SU-DHL-6 (cell line): ENCODE results near the gene RELN.

Experiments used
- H2AFZ ChIP-seq: fragments of 200-600 bp; sonication (generic); 2 replicates; pipeline ENCODE4 v1.6.1; 2014; ENCODE audit warnings: low read depth, mild to moderate bottlenecking, moderate library complexity, mixed read lengths, antibody characterized with exemption, low read length; ENCODE audit not compliant: severe bottlenecking
- H3F3A ChIP-seq: fragments of 200-600 bp; shearing (Covaris generic); 2 replicates; pipeline ENCODE4 v1.6.0; 2016; ENCODE audit warnings: antibody characterized with exemption, mild to moderate bottlenecking; ENCODE audit not compliant: insufficient read depth
- H3K27ac ChIP-seq: fragments of 200-600 bp; sonication (generic); 2 replicates; pipeline ENCODE4 v1.5.1; 2016; ENCODE audit warnings: low read depth, mild to moderate bottlenecking, low read length, moderate library complexity, mixed read lengths
- H3K27me3 ChIP-seq: fragments of 200-600 bp; sonication (generic), shearing (Covaris generic); 2 replicates; pipeline ENCODE4 v1.6.0; 2014; ENCODE audit warnings: mild to moderate bottlenecking, low read length
- H3K36me3 ChIP-seq: fragments of 200-600 bp; sonication (generic); 2 replicates; pipeline ENCODE4 v1.6.1; 2014; ENCODE audit warnings: mild to moderate bottlenecking, low read length, mixed read lengths
- H3K4me2 ChIP-seq: fragments of 300-600, 200-600 bp; shearing (Covaris generic), sonication (generic); 2 replicates; pipeline ENCODE4 v1.6.0; 2014; ENCODE audit warnings: low read length, low read depth, mild to moderate bottlenecking; ENCODE audit not compliant: poor library complexity, severe bottlenecking
- H3K4me3 ChIP-seq: fragments of 200-600 bp; sonication (generic); 2 replicates; pipeline ENCODE4 v1.5.1; 2014; ENCODE audit warnings: antibody characterized with exemption, low read length, mild to moderate bottlenecking, mixed read lengths; ENCODE audit not compliant: insufficient read depth, poor library complexity, severe bottlenecking
- H3K79me2 ChIP-seq: fragments of 200-600 bp; sonication (generic); 2 replicates; pipeline ENCODE4 v1.6.1; 2014; ENCODE audit warnings: mild to moderate bottlenecking, low read length, moderate library complexity; ENCODE audit not compliant: insufficient read depth
- H3K9ac ChIP-seq: fragments of 200-600 bp; sonication (generic); 2 replicates; pipeline ENCODE4 v1.7.0; 2014; ENCODE audit warnings: mild to moderate bottlenecking, low read length
- H3K9me2 ChIP-seq: fragments of 200-600 bp; sonication (generic); replicated peaks from 2 replicates; pipeline ENCODE4 v1.6.1; 2014; ENCODE audit warnings: low read length; ENCODE audit not compliant: insufficient read depth
- H3K9me3 ChIP-seq: fragments of 200-600 bp; sonication (generic); 2 replicates; pipeline ENCODE4 v1.6.1; 2014; ENCODE audit warnings: low read length, mixed read lengths; ENCODE audit not compliant: insufficient read depth
- H4K20me1 ChIP-seq: fragments of 200-600 bp; sonication (generic); 2 replicates; pipeline ENCODE4 v1.6.1; 2014; ENCODE audit warnings: low read depth, mild to moderate bottlenecking, antibody characterized with exemption, low read length, moderate library complexity, mixed read lengths
- CTCF ChIP-seq: fragments of 200-600 bp; sonication (generic); IDR thresholded peaks from one replicate; pipeline ENCODE4 v1.5.1; 2017; ENCODE audit warnings: antibody characterized with exemption, mild to moderate bottlenecking, low read length, moderate library complexity; ENCODE audit not compliant: insufficient read depth, poor library complexity, severe bottlenecking
- EZH2phosphoT487 ChIP-seq: fragments of 200-600 bp; sonication (generic), shearing (Covaris generic); conservative IDR thresholded peaks from 2 replicates; pipeline ENCODE4 v1.6.1; 2018; ENCODE audit warnings: mild to moderate bottlenecking, antibody characterized with exemption, low read length, moderate library complexity, mixed read lengths

RELN gene

GRCh38 chr7:103996017-103996551 lies 6.6 kb upstream of the RELN start:
- Histone ChIP-seq H3K9me3 (no peaks in the 10 kb centered on the region), H3K27ac (no peak overlapping the region), H3K9ac (no peak overlapping the region), H3F3A (no peaks in the 10 kb centered on the region), H3K9me2 (no peaks in the 10 kb centered on the region), H3K4me3 (no peak overlapping the region), H3K4me2 (no peak overlapping the region), H4K20me1 (no peaks in the 10 kb centered on the region), H2AFZ (no peak overlapping the region), H3K79me2 (no peaks in the 10 kb centered on the region), H3K27me3 (no peaks in the 10 kb centered on the region), H3K36me3 (no peaks in the 10 kb centered on the region)
- TF ChIP-seq CTCF (no peak), EZH2phosphoT487 (no peak)

- no peak for TF ChIP-seq EZH2phosphoT487
- no peak for TF ChIP-seq CTCF
- Histone ChIP-seq H4K20me1 (no peaks in the 10 kb centered on the region), H3K4me2 (no peak overlapping the region), H3F3A (no peaks in the 10 kb centered on the region), H2AFZ (no peak overlapping the region), H3K9me2 (no peaks in the 10 kb centered on the region), H3K4me3 (no peak overlapping the region), H3K9me3 (no peaks in the 10 kb centered on the region), H3K36me3 (no peaks in the 10 kb centered on the region), H3K27ac (no peak overlapping the region), H3K27me3 (no peaks in the 10 kb centered on the region), H3K9ac (no peak overlapping the region), H3K79me2 (no peaks in the 10 kb centered on the region)
Measured at GRCh38 chr7:103995554-103995953, 6.1 kb upstream of the RELN start.

- no peaks in the 10 kb centered on the region for H4K20me1 ChIP-seq
- no peaks in the 10 kb centered on the region for H3K27me3 ChIP-seq
- H3F3A ChIP-seq, result no peaks in the 10 kb centered on the region
- no peaks in the 10 kb centered on the region for H3K79me2 ChIP-seq
- H3K27ac ChIP-seq, result no peak overlapping the region
- no peaks in the 10 kb centered on the region for H3K36me3 ChIP-seq
- no peak overlapping the region for H3K4me3 ChIP-seq
- no peak overlapping the region for H3K4me2 ChIP-seq
- no peak overlapping the region for H2AFZ ChIP-seq
- TF ChIP-seq CTCF, result no peak
- H3K9me3 ChIP-seq, result no peaks in the 10 kb centered on the region
- H3K9me2 ChIP-seq, result no peaks in the 10 kb centered on the region
- H3K9ac ChIP-seq, result no peak overlapping the region
Measured at GRCh38 chr7:103993551-103993950, 4.1 kb upstream of the RELN start.
